Measurements from ENCODE around the gene EHD2. TPM values are rescaled to one million over a fixed set of nuclear protein-coding genes. Genes with fewer than 3 reads are reported as not detected.
"Not testable (repeated sequence)": the region's sequence is repeated elsewhere in the genome, so short reads cannot be mapped to it uniquely, and the experiment has no call there.

EHD2 gene
- total RNA-seq, 2 experiments from 2014 or later = 0.44 to 0.68 TPM

DNA sequence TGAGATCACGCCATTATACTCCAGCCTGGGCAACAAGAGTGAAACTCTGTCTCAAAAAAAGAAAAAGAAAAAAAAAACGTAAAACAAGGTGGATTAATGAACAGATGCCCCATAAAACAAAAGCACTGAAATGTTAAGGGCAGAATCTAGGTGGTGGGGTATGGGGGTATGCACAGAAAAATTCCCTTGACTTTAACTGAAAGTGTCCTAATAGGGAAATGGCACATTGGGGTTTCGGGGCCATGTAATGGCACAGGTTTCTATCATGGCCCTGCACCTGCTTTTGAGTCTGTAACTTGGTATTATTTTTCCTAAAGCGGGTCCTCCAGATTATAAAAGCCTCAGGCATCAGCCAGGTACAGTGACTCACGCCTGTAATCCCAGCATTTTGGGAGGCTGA, 48.3 kb downstream of the EHD2 start:
- no peaks in the 10 kb centered on the region for H3K9me3 Mint-ChIP-seq
- no peak overlapping the region for H3K27ac Mint-ChIP-seq
- peaks cover 19% of the 10 kb centered on the region for H3K36me3 Mint-ChIP-seq
- H3K4me1 Mint-ChIP-seq = no peaks in the 10 kb centered on the region
- no peaks in the 10 kb centered on the region for H3K27me3 Mint-ChIP-seq
- H3K4me3 Mint-ChIP-seq = no peak overlapping the region
- no peak for DNase-seq

- H3K36me3 Mint-ChIP-seq = peaks cover 16% of the 10 kb centered on the region
- no peak for DNase-seq
- no peaks in the 10 kb centered on the region for H3K4me1 Mint-ChIP-seq
- H3K27ac Mint-ChIP-seq = no peak overlapping the region
- no peaks in the 10 kb centered on the region for H3K27me3 Mint-ChIP-seq
- no peak overlapping the region for H3K4me3 Mint-ChIP-seq
- H3K9me3 Mint-ChIP-seq = no peaks in the 10 kb centered on the region
Measured at GRCh38 chr19:47762151-47762550, 48.9 kb downstream of the EHD2 start.

DNA sequence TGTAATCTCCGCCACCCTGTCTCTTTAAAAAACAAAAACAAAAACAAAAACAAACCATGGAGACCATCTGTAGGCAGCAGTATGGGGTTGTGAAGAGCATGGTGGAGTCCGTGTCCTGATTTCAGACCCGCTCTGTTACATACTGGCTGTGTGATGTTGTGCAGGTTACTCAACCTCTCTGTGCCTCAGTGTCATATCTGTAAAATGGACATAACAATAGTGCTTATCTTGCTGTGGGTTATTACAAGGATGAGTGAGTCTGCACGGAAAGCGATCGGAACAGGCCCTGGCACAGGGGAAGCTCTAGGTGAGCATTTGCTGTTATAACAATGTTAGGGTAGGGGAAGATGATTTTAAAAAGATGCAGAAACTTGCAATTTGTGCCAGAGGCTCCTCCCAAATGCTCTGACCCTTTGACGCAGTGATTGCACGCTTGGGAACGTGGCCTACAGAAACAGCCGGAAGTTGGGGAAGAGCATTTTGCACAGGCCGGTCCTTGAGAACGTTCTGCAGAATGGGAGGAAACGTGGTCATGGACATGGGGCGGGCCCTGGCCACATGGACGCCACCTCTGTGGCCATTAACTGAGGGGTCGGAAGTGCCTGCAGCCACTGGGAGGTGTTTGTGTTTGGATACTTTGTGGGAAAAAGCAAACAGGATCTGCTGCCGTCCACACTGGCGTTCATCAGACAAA, 49.5 kb downstream of the EHD2 start:
- no peak overlapping the region for H3K4me3 Mint-ChIP-seq
- no peaks in the 10 kb centered on the region for H3K27me3 Mint-ChIP-seq
- H3K4me1 Mint-ChIP-seq = no peaks in the 10 kb centered on the region
- H3K27ac Mint-ChIP-seq = no peak overlapping the region
- H3K9me3 Mint-ChIP-seq = no peaks in the 10 kb centered on the region
- no peak for DNase-seq
- H3K36me3 Mint-ChIP-seq = peaks cover 12% of the 10 kb centered on the region

- not testable (repeated sequence) for DNase-seq, H3K27ac Mint-ChIP-seq, H3K4me3 Mint-ChIP-seq, H3K27me3 Mint-ChIP-seq, H3K9me3 Mint-ChIP-seq, H3K36me3 Mint-ChIP-seq, H3K4me1 Mint-ChIP-seq
Measured at GRCh38 chr19:47764705-47765104, 51.5 kb downstream of the EHD2 start.

- DNase-seq = peak; percentile 38
- no peaks in the 10 kb centered on the region for H3K4me1 Mint-ChIP-seq
Measured at GRCh38 chr19:47765523-47766358, 52.5 kb downstream of the EHD2 start.

DNA sequence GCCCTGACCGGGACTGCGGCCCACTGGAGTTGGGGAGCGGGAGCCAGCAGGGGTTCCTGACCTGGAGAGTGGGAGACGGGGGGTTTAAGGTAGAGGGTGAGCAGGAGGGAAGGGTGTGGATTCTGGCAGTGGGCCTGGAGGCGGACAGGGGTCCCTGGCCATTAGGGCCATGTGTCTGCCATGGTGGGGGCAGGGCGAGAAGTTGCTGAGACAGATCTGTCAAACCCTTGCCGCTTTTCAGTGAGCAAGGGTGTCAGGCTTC, 53.1 kb downstream of the EHD2 start:
- no peak overlapping the region for H3K4me3 Mint-ChIP-seq
- H3K27ac Mint-ChIP-seq = no peak overlapping the region
- H3K4me1 Mint-ChIP-seq = no peaks in the 10 kb centered on the region
- no peaks in the 10 kb centered on the region for H3K9me3 Mint-ChIP-seq
- H3K27me3 Mint-ChIP-seq = no peaks in the 10 kb centered on the region
- no peaks in the 10 kb centered on the region for H3K36me3 Mint-ChIP-seq
- no peak for DNase-seq

More at GRCh38 chr19:47765523-47766358, 52.5 kb downstream of the EHD2 start:
- Mint-ChIP-seq H3K27ac (no peak overlapping the region), H3K4me3 (no peak overlapping the region), H3K36me3 (no peaks in the 10 kb centered on the region), H3K27me3 (no peaks in the 10 kb centered on the region), H3K9me3 (no peaks in the 10 kb centered on the region)

- no peaks in the 10 kb centered on the region for H3K9me3 Mint-ChIP-seq
- H3K27ac Mint-ChIP-seq = no peak overlapping the region
- no peaks in the 10 kb centered on the region for H3K4me1 Mint-ChIP-seq
- DNase-seq = no peak
- H3K27me3 Mint-ChIP-seq = no peaks in the 10 kb centered on the region
- no peaks in the 10 kb centered on the region for H3K36me3 Mint-ChIP-seq
- H3K4me3 Mint-ChIP-seq = no peak overlapping the region
Measured at GRCh38 chr19:47766670-47767069, 53.4 kb downstream of the EHD2 start.

- H3K4me3 Mint-ChIP-seq = no peak overlapping the region
- H3K27me3 Mint-ChIP-seq = no peaks in the 10 kb centered on the region
- no peaks in the 10 kb centered on the region for H3K36me3 Mint-ChIP-seq
- H3K4me1 Mint-ChIP-seq = no peaks in the 10 kb centered on the region
- no peak for DNase-seq
- H3K27ac Mint-ChIP-seq = no peak overlapping the region
- no peaks in the 10 kb centered on the region for H3K9me3 Mint-ChIP-seq
Measured at GRCh38 chr19:47767349-47767748, 54.1 kb downstream of the EHD2 start.

DNA sequence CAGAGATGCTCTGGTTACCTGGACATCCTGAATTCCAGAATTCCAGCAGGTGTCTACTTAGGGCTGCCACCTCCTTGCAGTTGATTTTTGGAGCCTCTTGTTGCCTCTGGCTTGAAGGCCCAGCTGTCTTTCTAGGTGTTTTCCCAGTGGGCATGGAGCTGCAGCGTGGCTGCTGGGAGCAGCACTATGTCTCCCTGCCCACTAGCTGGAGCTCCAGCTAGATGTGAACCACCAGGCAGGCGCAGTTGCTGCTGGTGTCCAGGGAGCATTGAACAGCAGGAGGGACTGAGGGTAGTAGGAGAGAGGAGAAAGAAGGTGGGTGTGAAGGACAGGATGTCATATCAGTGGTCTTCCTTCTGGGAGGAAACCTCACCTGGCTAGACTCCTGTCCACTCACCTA, 55.4 kb downstream of the EHD2 start:
- Mint-ChIP-seq H3K9me3 (no peaks in the 10 kb centered on the region), H3K36me3 (no peaks in the 10 kb centered on the region), H3K27ac (no peak overlapping the region), H3K4me3 (no peak overlapping the region), H3K4me1 (no peaks in the 10 kb centered on the region), H3K27me3 (no peaks in the 10 kb centered on the region)
- DNase-seq = no peak

DNA sequence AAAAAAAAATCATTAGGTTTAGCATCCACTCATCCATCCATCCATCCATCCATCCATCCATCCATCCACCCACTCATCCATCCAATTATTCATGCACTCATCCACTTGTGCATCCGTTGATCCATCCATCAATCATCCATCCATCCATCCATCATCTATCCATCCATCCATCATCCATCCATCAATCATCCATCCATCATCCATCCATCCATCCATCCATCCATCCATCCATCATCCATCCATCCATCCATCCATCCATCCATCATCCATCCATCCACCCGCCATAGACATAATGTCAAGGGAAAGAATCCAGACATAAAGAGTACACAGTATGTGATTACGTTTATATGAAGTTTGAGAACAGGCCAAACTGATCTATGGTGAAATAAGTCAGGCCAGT, 56.3 kb downstream of the EHD2 start:
- no peaks in the 10 kb centered on the region for H3K4me1 Mint-ChIP-seq
- H3K27ac Mint-ChIP-seq = no peak overlapping the region
- no peak for DNase-seq
- H3K27me3 Mint-ChIP-seq = no peaks in the 10 kb centered on the region
- H3K4me3 Mint-ChIP-seq = no peak overlapping the region
- no peaks in the 10 kb centered on the region for H3K9me3 Mint-ChIP-seq
- no peaks in the 10 kb centered on the region for H3K36me3 Mint-ChIP-seq

DNA sequence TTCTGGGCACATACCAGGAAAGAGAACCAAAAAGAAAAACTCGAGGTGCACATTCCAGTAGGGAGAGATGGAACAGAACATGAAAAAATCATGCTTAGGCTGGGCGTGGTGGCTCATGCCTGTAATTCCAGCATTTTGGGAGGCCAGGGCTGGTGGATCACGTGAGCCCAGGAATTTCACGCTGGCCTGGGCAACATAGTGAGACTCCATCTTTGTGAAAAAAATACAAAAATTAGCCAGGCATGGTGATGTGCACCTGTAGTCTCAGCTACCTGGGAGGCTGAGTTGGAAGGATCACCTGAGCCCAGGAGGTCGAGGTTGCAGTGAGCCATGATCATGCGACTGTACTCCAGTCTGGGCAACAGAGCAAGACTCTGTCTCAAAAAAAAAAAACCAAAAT, 58.1 kb downstream of the EHD2 start:
- DNase-seq, H3K4me1 Mint-ChIP-seq, H3K36me3 Mint-ChIP-seq, H3K4me3 Mint-ChIP-seq, H3K9me3 Mint-ChIP-seq, H3K27me3 Mint-ChIP-seq, H3K27ac Mint-ChIP-seq: not testable (repeated sequence)

DNA sequence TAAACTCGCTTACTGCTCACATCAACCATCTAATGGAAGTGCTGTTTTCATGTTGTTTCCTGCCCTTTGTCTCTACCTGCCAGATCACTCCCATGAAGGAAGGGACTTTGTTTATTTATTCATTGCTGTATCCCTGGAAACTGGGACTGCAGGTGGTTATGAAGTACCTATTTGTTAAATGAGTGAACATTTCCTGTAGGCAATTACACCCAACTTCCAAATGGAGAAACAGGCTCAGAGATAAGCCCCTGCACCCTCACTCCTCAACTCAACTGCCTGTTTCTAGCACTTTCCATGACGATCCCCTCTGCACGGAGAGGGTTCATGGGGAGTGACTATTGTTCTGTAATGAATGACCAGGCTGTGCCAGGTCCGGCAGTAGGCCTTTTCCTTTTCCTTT, 63.3 kb downstream of the EHD2 start:
- Mint-ChIP-seq H3K27me3 (no peaks in the 10 kb centered on the region), H3K9me3 (no peaks in the 10 kb centered on the region), H3K4me1 (peaks cover 9% of the 10 kb centered on the region), H3K27ac (no peak overlapping the region), H3K36me3 (peaks cover 15% of the 10 kb centered on the region), H3K4me3 (no peak overlapping the region)
- DNase-seq = no peak

GRCh38 chr19:47777245-47778048, 64.2 kb downstream of the EHD2 start:
- peak overlapping the region; percentile 90 for H3K27ac Mint-ChIP-seq
- not testable (repeated sequence) for H3K9me3 Mint-ChIP-seq, H3K4me1 Mint-ChIP-seq

GRCh38 chr19:47778049-47778953, 65.1 kb downstream of the EHD2 start, which contains the start of gene SELENOW:
SELENOW (plus strand) TSS chr19:47778703; CDS start chr19:47778786, 83 bp downstream.
- Mint-ChIP-seq H3K4me1 (peaks cover 9% of the 10 kb centered on the region), H3K4me3 (peak within 1 kb of the TSS; percentile 97), H3K27ac (peak within 1 kb of the TSS; percentile 90), H3K27me3 (no peaks in the 10 kb centered on the region), H3K36me3 (peaks cover 20% of the 10 kb centered on the region), H3K9me3 (no peaks in the 10 kb centered on the region)
- peak; percentile 85 for DNase-seq

More at GRCh38 chr19:47777245-47778048, 64.2 kb downstream of the EHD2 start:
- peak overlapping the region; percentile 97 for H3K4me3 Mint-ChIP-seq
- H3K27me3 Mint-ChIP-seq, DNase-seq: not testable (repeated sequence)
- peaks cover 18% of the 10 kb centered on the region for H3K36me3 Mint-ChIP-seq
